ENCODE data around the gene AGPAT3.
A peak's percentile ranks its signal among the peaks of the same experiment; 100 is the strongest.

AGPAT3 gene

DNA sequence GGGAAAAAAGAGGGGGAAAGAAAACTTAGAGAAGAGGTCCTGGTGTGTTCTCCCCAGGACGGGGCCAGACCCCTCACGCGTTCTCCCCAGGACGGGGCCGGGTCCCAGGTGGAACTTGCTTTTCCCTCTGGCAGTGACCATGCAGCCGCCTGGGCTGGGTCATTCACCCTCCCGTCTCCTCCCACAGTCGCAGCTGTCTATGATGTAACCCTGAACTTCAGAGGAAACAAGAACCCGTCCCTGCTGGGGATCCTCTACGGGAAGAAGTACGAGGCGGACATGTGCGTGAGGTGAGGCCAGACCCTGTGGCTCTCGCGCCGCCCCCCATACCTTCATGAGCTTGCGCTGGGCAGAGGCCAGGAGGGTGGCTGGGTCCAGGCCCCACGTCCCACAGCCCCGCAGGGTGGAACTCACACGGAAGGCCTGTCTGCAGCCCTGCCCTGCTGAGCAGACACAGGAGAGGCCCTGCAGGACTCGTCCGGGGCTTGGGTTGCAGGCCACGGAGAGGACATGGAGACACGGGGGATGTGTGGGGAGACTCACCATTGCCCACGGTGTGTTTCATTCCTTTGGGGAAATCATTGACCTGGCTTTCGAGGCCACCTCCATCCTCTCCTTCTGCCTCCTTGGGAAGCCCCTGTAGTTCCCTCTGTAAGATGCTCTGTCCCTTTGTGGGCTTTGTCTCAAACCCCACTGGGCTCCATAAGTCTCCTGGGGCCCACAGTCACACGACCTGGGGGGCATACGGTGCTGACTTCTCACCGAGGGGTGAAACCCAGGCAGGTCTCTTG, 106.4 kb downstream of the AGPAT3 start:
- H3K4me3 ChIP-seq (ENCODE audit: low read length), result no peak overlapping the region
- no peaks in the 10 kb centered on the region for H3K27me3 ChIP-seq (ENCODE audit: insufficient read depth, low read length, poor library complexity)
- DNase-seq, result no peak
- no peak overlapping the region for H3K23ac ChIP-seq (ENCODE audit: low read length)
- H3K4me1 ChIP-seq (ENCODE audit: control insufficient read depth, low read depth, low read length), result no peaks in the 10 kb centered on the region
- H3K36me3 ChIP-seq (ENCODE audit: control insufficient read depth, insufficient read depth, low read length), result no peaks in the 10 kb centered on the region
- H3K4ac ChIP-seq (ENCODE audit: low read depth, low read length), result no peak overlapping the region
- no peak overlapping the region for H3K9ac ChIP-seq (ENCODE audit: low read length)
- H2BK120ac ChIP-seq (ENCODE audit: low read depth, low read length), result no peak overlapping the region
- H3K56ac ChIP-seq (ENCODE audit: low read length), result no peak overlapping the region
- no CpG with 5 or more reads among the region's 29 CpGs for WGBS (ENCODE audit: extremely low coverage, insufficient coverage, low lambda C conversion rate)
- no peak overlapping the region for H2AK5ac ChIP-seq (ENCODE audit: low read length)
- H4K5ac ChIP-seq (ENCODE audit: low read length), result no peak overlapping the region
- no peaks in the 10 kb centered on the region for H3K79me2 ChIP-seq (ENCODE audit: control insufficient read depth, insufficient read depth, low read length)
- no peak overlapping the region for H4K8ac ChIP-seq (ENCODE audit: low read depth, low read length)
- H3K4me2 ChIP-seq (ENCODE audit: low read length), result no peak overlapping the region
- H3K18ac ChIP-seq (ENCODE audit: low read length), result no peak overlapping the region
- H3K79me1 ChIP-seq (ENCODE audit: low read length), result no peaks in the 10 kb centered on the region
- no peak overlapping the region for H2BK15ac ChIP-seq (replicated peaks; ENCODE audit: low read depth)
- H2BK5ac ChIP-seq (ENCODE audit: low read length), result no peak overlapping the region
- no peak overlapping the region for H3K27ac ChIP-seq (ENCODE audit: low read depth, low read length)

DNA sequence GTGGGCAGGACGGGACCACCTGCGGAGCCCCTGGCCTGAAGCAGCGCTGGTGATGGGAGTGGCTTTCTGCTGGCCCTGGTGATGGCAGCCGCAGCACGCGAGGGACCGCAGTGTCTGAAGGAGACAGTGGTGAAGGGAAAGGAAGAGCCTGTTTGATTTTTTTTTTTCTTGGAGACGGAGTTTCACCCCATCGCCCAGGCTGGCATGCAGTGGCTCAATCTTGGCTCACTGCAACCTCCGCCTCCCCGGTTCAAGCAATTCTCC, 106.9 kb downstream of the AGPAT3 start:
- H3K36me3 ChIP-seq (ENCODE audit: control insufficient read depth, insufficient read depth, low read length), result no peaks in the 10 kb centered on the region
- no peaks in the 10 kb centered on the region for H3K79me2 ChIP-seq (ENCODE audit: control insufficient read depth, insufficient read depth, low read length)
- H3K56ac ChIP-seq (ENCODE audit: low read length), result no peak overlapping the region
- H3K79me1 ChIP-seq (ENCODE audit: low read length), result no peaks in the 10 kb centered on the region
- WGBS (ENCODE audit: extremely low coverage, insufficient coverage, low lambda C conversion rate), result no CpG with 5 or more reads among the region's 11 CpGs
- no peaks in the 10 kb centered on the region for H3K4me1 ChIP-seq (ENCODE audit: control insufficient read depth, low read depth, low read length)
- no peak overlapping the region for H3K4me2 ChIP-seq (ENCODE audit: low read length)
- DNase-seq, result no peak
- no peak overlapping the region for H3K4ac ChIP-seq (ENCODE audit: low read depth, low read length)
- no peak overlapping the region for H2AK5ac ChIP-seq (ENCODE audit: low read length)
- no peak overlapping the region for H2BK5ac ChIP-seq (ENCODE audit: low read length)
- no peak overlapping the region for H3K18ac ChIP-seq (ENCODE audit: low read length)
- no peak overlapping the region for H3K9ac ChIP-seq (ENCODE audit: low read length)
- no peak overlapping the region for H4K8ac ChIP-seq (ENCODE audit: low read depth, low read length)
- H3K4me3 ChIP-seq (ENCODE audit: low read length), result no peak overlapping the region
- no peak overlapping the region for H3K23ac ChIP-seq (ENCODE audit: low read length)
- H2BK15ac ChIP-seq (replicated peaks; ENCODE audit: low read depth), result no peak overlapping the region
- no peaks in the 10 kb centered on the region for H3K27me3 ChIP-seq (ENCODE audit: insufficient read depth, low read length, poor library complexity)
- no peak overlapping the region for H3K27ac ChIP-seq (ENCODE audit: low read depth, low read length)
- H2BK120ac ChIP-seq (ENCODE audit: low read depth, low read length), result no peak overlapping the region
- H4K5ac ChIP-seq (ENCODE audit: low read length), result no peak overlapping the region

DNA sequence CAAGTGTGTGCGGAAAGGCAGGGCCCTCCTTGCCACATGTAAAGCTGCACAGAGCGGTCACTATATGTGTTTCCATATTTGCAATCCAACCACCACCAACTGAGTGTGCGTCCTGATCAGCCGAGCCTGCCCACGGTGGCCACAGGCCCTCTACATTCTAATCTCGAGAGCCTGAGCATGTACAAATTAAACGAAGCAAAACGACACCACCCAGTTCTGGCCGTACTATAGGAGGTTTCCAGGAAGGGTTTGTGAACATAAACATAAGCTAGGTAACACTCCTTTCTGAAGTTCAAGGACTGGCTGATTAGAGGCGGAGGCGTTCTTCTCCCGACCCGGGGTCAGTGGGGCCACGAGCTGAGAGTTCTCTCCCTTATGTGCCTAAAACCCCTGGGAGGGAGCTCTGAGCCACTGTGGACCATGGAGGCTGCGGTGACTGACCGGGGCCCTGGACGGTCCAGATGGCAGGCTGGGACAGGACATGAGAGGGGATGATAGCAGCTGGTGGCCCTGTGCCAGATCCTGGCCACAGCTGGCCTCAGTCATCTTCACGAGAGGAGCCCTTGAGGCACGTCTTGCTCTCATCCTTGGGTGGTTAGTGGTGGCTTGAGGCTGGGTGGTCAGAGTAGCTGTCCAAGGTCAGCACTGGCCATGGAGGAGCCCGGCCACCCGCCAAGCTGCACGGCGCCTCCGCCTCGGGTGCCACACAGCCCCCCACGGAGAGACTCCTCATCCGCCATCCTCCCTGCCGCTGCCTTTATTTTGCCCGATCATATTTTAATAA, 108.0 kb downstream of the AGPAT3 start:
- Histone ChIP-seq H3K79me1 (ENCODE audit: low read length) (no peaks in the 10 kb centered on the region), H3K9ac (ENCODE audit: low read length) (no peak overlapping the region)
- no peak for DNase-seq

DNA sequence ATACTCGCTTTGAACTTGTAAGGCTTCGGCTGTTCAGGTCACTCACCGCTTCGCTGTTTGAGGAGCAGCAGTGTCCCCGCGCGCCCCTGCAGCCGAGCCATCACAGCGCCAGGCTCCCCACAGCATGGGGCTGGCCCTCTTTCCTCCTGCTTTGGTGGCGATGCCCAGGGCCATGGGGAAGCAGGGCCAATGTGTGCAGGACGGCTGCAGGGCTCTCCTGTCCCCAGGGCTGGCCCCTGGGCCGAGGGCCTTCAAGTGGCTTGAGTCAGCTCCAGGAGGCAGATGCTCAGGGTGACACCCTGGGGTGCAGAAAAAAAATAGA, 108.6 kb downstream of the AGPAT3 start:
- Histone ChIP-seq H3K27me3 (ENCODE audit: insufficient read depth, low read length, poor library complexity) (no peaks in the 10 kb centered on the region), H3K9ac (ENCODE audit: low read length) (no peak overlapping the region), H3K4me1 (ENCODE audit: control insufficient read depth, low read depth, low read length) (no peaks in the 10 kb centered on the region), H3K4me3 (ENCODE audit: low read length) (no peak overlapping the region), H3K18ac (ENCODE audit: low read length) (no peak overlapping the region), H2BK120ac (ENCODE audit: low read depth, low read length) (no peak overlapping the region), H4K5ac (ENCODE audit: low read length) (no peak overlapping the region), H3K56ac (ENCODE audit: low read length) (no peak overlapping the region), H2BK15ac (replicated peaks; ENCODE audit: low read depth) (no peak overlapping the region), H3K79me1 (ENCODE audit: low read length) (no peaks in the 10 kb centered on the region), H2BK5ac (ENCODE audit: low read length) (no peak overlapping the region), H2AK5ac (ENCODE audit: low read length) (no peak overlapping the region), H3K36me3 (ENCODE audit: control insufficient read depth, insufficient read depth, low read length) (no peaks in the 10 kb centered on the region), H3K79me2 (ENCODE audit: control insufficient read depth, insufficient read depth, low read length) (no peaks in the 10 kb centered on the region), H4K8ac (ENCODE audit: low read depth, low read length) (no peak overlapping the region), H3K4me2 (ENCODE audit: low read length) (no peak overlapping the region), H3K4ac (ENCODE audit: low read depth, low read length) (no peak overlapping the region), H3K23ac (ENCODE audit: low read length) (no peak overlapping the region), H3K27ac (ENCODE audit: low read depth, low read length) (no peak overlapping the region)
- no peak for DNase-seq
- WGBS (ENCODE audit: extremely low coverage, insufficient coverage, low lambda C conversion rate), result no CpG with 5 or more reads among the region's 12 CpGs

More for the DNA sequence above, 108.0 kb downstream of the AGPAT3 start:
- Histone ChIP-seq H3K4me2 (ENCODE audit: low read length) (no peak overlapping the region), H3K4me3 (ENCODE audit: low read length) (no peak overlapping the region), H4K5ac (ENCODE audit: low read length) (no peak overlapping the region), H2AK5ac (ENCODE audit: low read length) (no peak overlapping the region), H4K8ac (ENCODE audit: low read depth, low read length) (no peak overlapping the region), H3K27ac (ENCODE audit: low read depth, low read length) (no peak overlapping the region), H3K27me3 (ENCODE audit: insufficient read depth, low read length, poor library complexity) (no peaks in the 10 kb centered on the region), H3K56ac (ENCODE audit: low read length) (no peak overlapping the region), H3K4me1 (ENCODE audit: control insufficient read depth, low read depth, low read length) (no peaks in the 10 kb centered on the region), H2BK15ac (replicated peaks; ENCODE audit: low read depth) (no peak overlapping the region), H3K4ac (ENCODE audit: low read depth, low read length) (no peak overlapping the region), H3K79me2 (ENCODE audit: control insufficient read depth, insufficient read depth, low read length) (no peaks in the 10 kb centered on the region), H3K23ac (ENCODE audit: low read length) (no peak overlapping the region), H3K18ac (ENCODE audit: low read length) (no peak overlapping the region), H3K36me3 (ENCODE audit: control insufficient read depth, insufficient read depth, low read length) (no peaks in the 10 kb centered on the region), H2BK5ac (ENCODE audit: low read length) (no peak overlapping the region), H2BK120ac (ENCODE audit: low read depth, low read length) (no peak overlapping the region)
- no CpG with 5 or more reads among the region's 29 CpGs for WGBS (ENCODE audit: extremely low coverage, insufficient coverage, low lambda C conversion rate)

DNA sequence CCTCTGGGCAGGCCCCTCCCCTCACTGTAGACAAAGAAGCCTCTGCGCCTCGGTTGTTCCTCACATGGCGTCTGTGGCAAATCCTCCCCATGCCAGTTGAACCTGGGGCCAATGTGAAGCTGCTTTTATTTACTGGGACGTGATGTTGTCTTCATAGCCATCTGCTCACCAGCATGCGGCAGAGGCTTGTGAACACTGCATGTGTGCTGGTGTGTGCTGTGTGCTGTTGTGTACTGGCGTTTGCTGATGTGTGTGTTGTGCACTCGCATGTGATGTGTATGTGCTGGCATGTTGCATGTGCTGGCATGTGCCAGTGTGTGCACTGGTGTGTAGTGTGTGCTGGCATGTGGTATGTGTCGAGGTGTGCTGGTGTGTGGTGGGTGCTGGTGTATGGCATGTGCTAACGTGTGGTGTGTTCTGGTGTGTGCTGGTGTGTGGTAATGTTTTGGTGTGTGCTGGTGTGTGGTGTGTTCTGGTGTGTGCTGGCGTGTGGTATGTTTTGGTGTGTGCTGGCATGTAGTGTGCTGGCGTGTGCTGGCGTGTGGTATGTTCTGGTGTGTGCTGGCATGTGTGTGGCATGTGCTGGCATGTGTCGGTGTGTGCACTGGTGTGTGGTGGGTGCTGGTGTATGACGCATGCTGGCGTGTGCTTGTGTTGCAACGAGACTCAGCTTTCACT, 109.9 kb downstream of the AGPAT3 start:
- H3K23ac ChIP-seq (ENCODE audit: low read length), result peak overlapping the region; percentile 38
- DNase-seq, result no peak
- H2BK120ac ChIP-seq (ENCODE audit: low read depth, low read length), result no peak overlapping the region
- WGBS (ENCODE audit: extremely low coverage, insufficient coverage, low lambda C conversion rate), result no CpG with 5 or more reads among the region's 16 CpGs
- no peak overlapping the region for H3K9ac ChIP-seq (ENCODE audit: low read length)
- peak overlapping the region; percentile 37 for H3K56ac ChIP-seq (ENCODE audit: low read length)
- no peak overlapping the region for H4K5ac ChIP-seq (ENCODE audit: low read length)
- no peaks in the 10 kb centered on the region for H3K79me2 ChIP-seq (ENCODE audit: control insufficient read depth, insufficient read depth, low read length)
- no peaks in the 10 kb centered on the region for H3K4me1 ChIP-seq (ENCODE audit: control insufficient read depth, low read depth, low read length)
- no peak overlapping the region for H4K8ac ChIP-seq (ENCODE audit: low read depth, low read length)
- no peak overlapping the region for H2BK15ac ChIP-seq (replicated peaks; ENCODE audit: low read depth)
- no peak overlapping the region for H3K18ac ChIP-seq (ENCODE audit: low read length)
- H2BK5ac ChIP-seq (ENCODE audit: low read length), result no peak overlapping the region
- H3K36me3 ChIP-seq (ENCODE audit: control insufficient read depth, insufficient read depth, low read length), result no peaks in the 10 kb centered on the region
- no peak overlapping the region for H3K27ac ChIP-seq (ENCODE audit: low read depth, low read length)
- no peaks in the 10 kb centered on the region for H3K27me3 ChIP-seq (ENCODE audit: insufficient read depth, low read length, poor library complexity)
- no peak overlapping the region for H3K4me2 ChIP-seq (ENCODE audit: low read length)
- H2AK5ac ChIP-seq (ENCODE audit: low read length), result no peak overlapping the region
- no peak overlapping the region for H3K4me3 ChIP-seq (ENCODE audit: low read length)
- no peaks in the 10 kb centered on the region for H3K79me1 ChIP-seq (ENCODE audit: low read length)
- H3K4ac ChIP-seq (ENCODE audit: low read depth, low read length), result no peak overlapping the region

Measured in mesendoderm (in vitro differentiated cells).